ENCODE measurements around the gene CPEB4. TPM values are rescaled to one million over a fixed set of nuclear protein-coding genes. Genes with fewer than 3 reads are reported as not detected.

Gene CPEB4
- total and polyA plus RNA-seq, 2 of the 8 experiments (the other 6 are each of a cell fraction or from before 2014, with no cell fraction given) = 8.4 to 13.4 TPM

GRCh38 chr5:173973616-173973969 lies 85.4 kb downstream of the CPEB4 start:
- Histone ChIP-seq H3K4ac (replicated peaks; ENCODE audit: insufficient read length, low read depth, low read length) (no peak overlapping the region), H2AFZ (ENCODE audit: low read length) (peak overlapping the region; percentile 94; the same call in 1 of the 2 replicates), H4K20me1 (replicated peaks in 1 of 2; ENCODE audit: control insufficient read depth in 1 of 2, insufficient read depth in 2 of 2, low read length in 2 of 2) (no peaks in the 10 kb centered on the region), H4K8ac (ENCODE audit: extremely low read depth, insufficient read depth, low read length) (no peak overlapping the region), H3K56ac (replicated peaks; ENCODE audit: insufficient read length, low read depth, low read length) (no peak overlapping the region), H3K18ac (ENCODE audit: extremely low read depth, low read length) (peak overlapping the region; percentile 97), H2BK20ac (ENCODE audit: low read length) (peak overlapping the region; percentile 93; the same call in 1 of the 2 replicates), H3K23me2 (ENCODE audit: low read depth, low read length) (peaks cover 5% of the 10 kb centered on the region), H2BK120ac (replicated peaks; ENCODE audit: low read depth, low read length) (no peak overlapping the region), H3K27me3 (replicated peaks in 1 of 4; ENCODE audit: control insufficient read depth in 3 of 4, extremely low read depth in 1 of 4, insufficient read depth in 3 of 4, low read length in 3 of 4) (no peaks in the 10 kb centered on the region; a peak in 1 of 7 replicates), H3K36me3 (ENCODE audit: control insufficient read depth in 2 of 4, insufficient read depth in 4 of 4, low read length in 3 of 4) (no peaks in the 10 kb centered on the region), H3K9ac (replicated peaks in 1 of 4; ENCODE audit: extremely low read depth in 1 of 4, low read depth in 3 of 4, low read length in 3 of 4) (peak overlapping the region in 2 of 4 experiments; percentile 26 to 52; a peak in 2 of 7 replicates), H3K14ac (ENCODE audit: insufficient read length) (no peak overlapping the region), H4K5ac (ENCODE audit: insufficient read length, low read depth, low read length) (no peak overlapping the region), H2BK5ac (ENCODE audit: low read depth, low read length) (peak overlapping the region; percentile 79), H3K27ac (ENCODE audit: low read depth, low read length) (no peak overlapping the region), H2BK12ac (ENCODE audit: low read depth, low read length) (peak overlapping the region; percentile 98), H3K4me3 (ENCODE audit: extremely low read depth in 1 of 4, insufficient read depth in 2 of 4, low read depth in 3 of 4, low read length in 4 of 4) (peak overlapping the region; percentile 19 to 61 (median 56); a peak in 7 of 8 replicates), H3K4me2 (ENCODE audit: insufficient read depth in 1 of 2, low read depth in 2 of 2, low read length in 2 of 2) (peak overlapping the region; percentile 48 to 72), H3K4me1 (replicated peaks in 1 of 4; ENCODE audit: control insufficient read depth in 3 of 4, insufficient read depth in 4 of 4, low read length in 3 of 4) (peaks cover 2 to 17% (median 10%) of the 10 kb centered on the region in 4 experiments), H3K79me1 (ENCODE audit: low read depth, low read length) (no peaks in the 10 kb centered on the region), H2AK5ac (ENCODE audit: low read depth, low read length) (no peak overlapping the region), H3K23ac (ENCODE audit: insufficient read length) (no peak overlapping the region), H3K79me2 (ENCODE audit: control insufficient read depth in 1 of 2, insufficient read depth in 2 of 2, low read length in 2 of 2) (no peaks in the 10 kb centered on the region), H2BK15ac (ENCODE audit: low read length) (peak overlapping the region; percentile 88; the same call in 1 of the 2 replicates), H3K9me3 (ENCODE audit: insufficient read depth in 2 of 2, low read depth in 1 of 2, low read length in 1 of 2) (no peaks in the 10 kb centered on the region), H4K91ac (replicated peaks; ENCODE audit: insufficient read length, low read length) (no peak overlapping the region)
- POLR2A ChIA-PET (ENCODE audit: partially characterized antibody) = interaction anchor here (0.9 to 2.3 kb wide), 12 partner anchors 10 to 392 kb away, joined by 3 to 35 read pairs (median 3); partner anchors contain the start of gene CPEB4
- CTCF ChIA-PET (ENCODE audit: partially characterized antibody) = interaction anchor here (0.6 to 4.1 kb wide), 57 partner anchors 10 to 645 kb away, joined by 3 to 35 read pairs (median 5); partner anchors contain the start of genes BOD1 and STC2
- FAIRE-seq = no peak
- 54% methylated on average over 13 of the region's 13 CpGs; no CpG with 5 or more reads in 1 of the 2 experiments for WGBS, 2 experiments (ENCODE audit: extremely low coverage in 1 of 2, insufficient coverage in 1 of 2, insufficient read length in 1 of 2, insufficient replicate concordance in 2 of 2, low coverage in 1 of 2, low lambda C conversion rate in 2 of 2, missing lambda C conversion rate in 1 of 2)
- DNase-seq (ENCODE audit: low read depth in 1 of 2, low spot score in 2 of 2) = peak in 1 of 2 experiments; percentile 70
- no peak for TF ChIP-seq CREB1 (IDR thresholded peaks at IDR 0.05)
- TF ChIP-seq E2F6 (IDR thresholded peaks at IDR 0.05) = 0 out of 2 replicates have a peak, but pooled peaks have one; percentile 15
- TF ChIP-seq CTBP2 (IDR thresholded peaks at IDR 0.05; ENCODE audit: borderline replicate concordance, insufficient read depth, insufficient read length, low read length) = no peak
- no peak for TF ChIP-seq KDM5A (IDR thresholded peaks at IDR 0.05; ENCODE audit: low read length)

All from H1 (cell line).